GM18502 (cell line): ENCODE data around the gene TTC16.
A peak's percentile ranks its signal among the peaks of the same experiment; 100 is the strongest.

Source experiments
- ATAC-seq: cut with Tn5 transposase; IDR thresholded peaks from one replicate; pipeline ENCODE4 v1.9.1; 2021; ENCODE audit warnings: mild to moderate bottlenecking; ENCODE audit not compliant: unreplicated experiment, poor library complexity

Gene TTC16

GRCh38 chr9:127715470-127716337, at the start of gene TTC16, which contains the start of gene PTRH1:
TSS of gene TTC16 (plus strand) at chr9:127716079. CDS start at chr9:127716146, 67 bp downstream.
TSS of gene PTRH1 (minus strand) at chr9:127715663. CDS start at chr9:127715639, 24 bp downstream.
- peak; percentile 94 for ATAC-seq

- ATAC-seq: no peak
Measured at GRCh38 chr9:127667127-127667844, 48.6 kb upstream of the TTC16 start.

GRCh38 chr9:127667906-127668305, 48.0 kb upstream of the TTC16 start:
- no peak for ATAC-seq

- ATAC-seq: no peak
Measured at GRCh38 chr9:127673234-127673633, 42.6 kb upstream of the TTC16 start.

- ATAC-seq: no peak
Measured at GRCh38 chr9:127676638-127677037, 39.2 kb upstream of the TTC16 start.

GRCh38 chr9:127679506-127679905, 36.4 kb upstream of the TTC16 start:
- no peak for ATAC-seq

GRCh38 chr9:127680226-127680625, 35.7 kb upstream of the TTC16 start:
- no peak for ATAC-seq

- ATAC-seq: no peak
Measured at GRCh38 chr9:127680846-127681245, 35.0 kb upstream of the TTC16 start.

- no peak for ATAC-seq
Measured at GRCh38 chr9:127682351-127683136, 33.3 kb upstream of the TTC16 start.

GRCh38 chr9:127683723-127684122, 32.2 kb upstream of the TTC16 start:
- no peak for ATAC-seq

GRCh38 chr9:127684576-127684975, 31.3 kb upstream of the TTC16 start:
- ATAC-seq: no peak

GRCh38 chr9:127686461-127687393, 29.2 kb upstream of the TTC16 start:
- no peak for ATAC-seq

- ATAC-seq: no peak
Measured at GRCh38 chr9:127689329-127690000, 26.4 kb upstream of the TTC16 start.

- no peak for ATAC-seq
Measured at GRCh38 chr9:127690735-127691134, 25.1 kb upstream of the TTC16 start.

- no peak for ATAC-seq
Measured at GRCh38 chr9:127692071-127692470, 23.8 kb upstream of the TTC16 start.

- ATAC-seq: no peak
Measured at GRCh38 chr9:127693143-127693542, 22.7 kb upstream of the TTC16 start.

GRCh38 chr9:127693697-127694096, 22.2 kb upstream of the TTC16 start:
- no peak for ATAC-seq

GRCh38 chr9:127694890-127695720, 20.8 kb upstream of the TTC16 start:
- ATAC-seq: no peak
